Suppressor macrophage (primary cell): ENCODE measurements around the gene MTLN.
"Not testable (repeated sequence)": the region's sequence is repeated elsewhere in the genome, so short reads cannot be mapped to it uniquely, and the experiment has no call there.

Source experiments
- DNase-seq, 4 experiments: peaks; one replicate each; pipeline ENCODE4 v3.0.0-alpha.2; 2020 to 2022
- total RNA-seq, 17 experiments: gene quantifications; one replicate each; lab custom pipeline; 2026; ENCODE audit warnings: mixed read lengths in 6 of 17, inconsistent platforms in 3 of 17; lab: John Stamatoyannopoulos, UW

The MTLN gene, protein sequence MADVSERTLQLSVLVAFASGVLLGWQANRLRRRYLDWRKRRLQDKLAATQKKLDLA
- 7.1 to 37.9 (median 15.5) reads per million in 17 experiments for total RNA-seq

DNA sequence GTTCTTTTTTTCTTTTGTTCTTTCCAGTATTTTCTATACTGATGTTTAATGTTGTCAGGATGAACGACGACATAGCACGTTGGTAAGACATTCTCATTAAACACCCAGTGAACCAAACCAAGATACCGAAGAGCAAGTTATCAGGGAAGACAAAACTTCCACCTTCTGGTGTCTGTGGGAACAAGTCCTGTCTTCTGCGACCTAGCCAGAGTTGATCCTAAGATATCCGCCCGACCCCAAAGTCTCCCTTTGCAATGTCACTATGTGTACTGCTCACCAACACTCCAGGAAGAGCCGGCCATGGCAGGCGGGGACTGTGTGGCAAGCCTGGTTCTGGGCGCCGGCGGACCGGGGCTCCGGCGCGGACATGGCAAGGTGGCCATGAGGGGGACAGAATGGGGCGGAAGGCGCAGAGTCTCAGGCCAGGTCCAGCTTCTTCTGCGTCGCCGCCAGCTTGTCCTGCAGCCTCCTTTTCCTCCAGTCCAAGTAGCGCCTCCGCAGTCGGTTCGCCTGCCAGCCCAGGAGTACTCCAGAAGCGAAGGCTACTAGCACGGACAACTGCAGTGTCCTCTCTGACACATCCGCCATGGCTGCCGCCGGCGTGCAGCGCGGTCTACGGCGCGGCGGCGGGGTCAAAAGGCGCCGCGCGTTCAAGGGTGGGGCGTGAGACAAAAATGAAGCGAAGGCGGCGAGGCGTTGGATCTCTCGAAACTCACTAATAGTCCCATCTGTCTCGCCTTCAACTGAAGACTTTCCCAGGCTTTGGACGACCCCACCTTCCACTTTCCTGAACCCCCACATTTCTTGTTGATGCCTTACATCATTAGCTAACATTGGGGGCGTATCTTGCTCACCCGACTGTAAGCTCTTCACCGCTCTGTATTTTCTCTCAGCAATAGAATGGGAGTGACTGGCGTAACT lies at the start of gene MTLN:
TSS of gene MTLN (minus strand) at position 610 of the 921 bp plus-strand sequence. CDS start at position 588, 22 bp downstream.
- DNase-seq, result peak; percentile 81 to 91 (median 88)

DNA sequence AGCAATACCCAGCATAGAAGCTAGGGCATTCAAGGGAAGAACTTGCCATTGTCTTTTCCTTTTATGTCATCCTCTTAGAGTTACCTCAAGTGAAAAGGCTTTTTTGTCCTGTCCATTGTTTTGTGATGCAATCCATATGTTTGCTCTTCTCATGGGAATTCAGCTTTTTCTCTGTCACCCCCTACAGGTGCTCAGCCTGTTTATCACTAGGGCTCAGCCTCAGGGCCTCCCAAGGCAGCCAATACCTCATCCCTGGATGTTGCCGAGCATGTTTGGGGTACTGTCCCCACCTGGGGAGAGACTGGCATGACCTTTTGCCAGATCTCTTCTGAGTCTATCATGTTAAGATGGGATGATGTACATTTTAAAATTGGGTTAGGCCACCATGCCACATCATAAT lies 49.6 kb upstream of the MTLN start:
- DNase-seq, result not testable (repeated sequence)

DNA sequence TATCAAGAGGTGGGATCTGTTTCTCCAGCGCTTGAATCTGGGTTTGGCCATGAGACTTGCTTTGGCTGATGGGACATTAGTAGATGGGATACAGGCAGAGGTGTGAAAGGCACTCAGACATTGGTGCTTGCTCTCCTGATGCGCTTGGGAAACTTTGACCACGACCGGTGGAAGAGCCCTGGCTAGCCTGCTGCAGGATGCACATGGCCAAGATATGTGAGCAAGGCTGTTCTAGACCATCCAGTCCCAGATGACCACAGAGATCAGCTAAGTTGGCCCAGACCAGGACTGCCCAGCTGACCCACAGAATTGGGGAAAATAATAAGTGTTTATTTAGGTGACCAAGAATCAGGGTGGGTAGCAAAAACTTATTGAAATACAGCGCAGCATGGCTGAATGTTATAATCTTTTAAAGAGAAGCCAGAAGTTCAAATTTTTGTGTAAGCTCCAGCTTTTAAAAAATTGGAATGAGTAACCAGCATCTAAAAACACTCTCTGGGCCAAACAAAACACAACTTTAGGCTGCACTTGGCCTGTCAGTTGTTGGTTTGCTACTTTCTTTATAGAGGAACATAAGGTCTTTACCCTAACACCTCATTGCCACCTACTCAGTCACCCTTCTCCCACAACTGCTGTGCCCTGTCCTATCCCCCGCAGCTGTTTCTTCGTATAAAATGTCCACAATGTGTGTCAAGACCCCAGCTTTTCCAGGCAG lies 35.9 kb upstream of the MTLN start:
- not testable (repeated sequence) for DNase-seq

DNA sequence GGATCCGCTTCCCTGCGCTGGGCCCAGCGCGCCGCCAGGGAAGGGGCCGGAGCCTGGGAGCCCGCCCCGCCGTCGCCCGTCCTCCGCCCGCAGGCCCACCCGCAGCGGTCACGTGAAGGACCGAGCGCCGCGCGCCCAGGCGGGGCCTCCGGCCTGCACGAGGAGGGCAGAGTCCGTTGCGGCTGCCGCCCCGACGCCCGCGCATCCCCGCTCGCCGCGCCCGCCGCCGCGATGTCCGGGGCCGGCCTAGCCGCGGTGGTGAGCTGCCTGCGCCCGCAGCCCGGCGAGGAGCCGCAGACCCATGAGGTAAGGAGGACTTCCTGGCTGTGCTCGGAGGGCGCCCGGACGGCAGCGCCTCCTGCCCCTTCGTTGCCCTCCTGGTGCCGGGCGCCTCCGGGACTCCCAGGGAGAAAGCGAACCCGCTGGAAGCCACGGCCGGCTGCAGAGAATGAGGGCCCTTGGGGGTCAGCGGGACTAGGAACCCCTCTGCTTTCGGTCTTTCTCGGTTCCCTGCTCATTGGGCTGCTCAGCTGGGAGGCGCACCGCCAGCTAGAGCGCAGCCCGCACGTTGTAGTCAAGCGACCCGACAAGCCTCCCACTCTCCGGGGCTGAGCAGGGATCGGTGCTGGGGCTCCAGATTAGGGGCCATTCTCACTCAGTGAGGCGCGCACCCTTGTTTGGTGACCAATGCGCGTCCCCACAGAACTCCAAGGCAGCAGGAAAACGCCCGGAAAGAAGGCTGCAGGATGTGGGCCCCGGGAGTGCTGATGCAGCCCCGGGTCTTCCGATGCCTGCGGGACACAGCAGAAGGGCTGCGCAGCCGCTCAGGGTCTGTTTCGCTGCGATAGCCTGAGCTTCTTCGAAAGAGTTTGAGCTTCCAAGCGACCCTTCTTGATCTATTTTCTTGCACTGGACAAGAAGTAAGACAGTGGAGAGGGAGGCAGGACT lies 33.4 kb upstream of the MTLN start:
- not testable (repeated sequence) for DNase-seq

GRCh38 chr2:110243283-110243682 lies 30.9 kb upstream of the MTLN start:
- DNase-seq, result not testable (repeated sequence)

DNA sequence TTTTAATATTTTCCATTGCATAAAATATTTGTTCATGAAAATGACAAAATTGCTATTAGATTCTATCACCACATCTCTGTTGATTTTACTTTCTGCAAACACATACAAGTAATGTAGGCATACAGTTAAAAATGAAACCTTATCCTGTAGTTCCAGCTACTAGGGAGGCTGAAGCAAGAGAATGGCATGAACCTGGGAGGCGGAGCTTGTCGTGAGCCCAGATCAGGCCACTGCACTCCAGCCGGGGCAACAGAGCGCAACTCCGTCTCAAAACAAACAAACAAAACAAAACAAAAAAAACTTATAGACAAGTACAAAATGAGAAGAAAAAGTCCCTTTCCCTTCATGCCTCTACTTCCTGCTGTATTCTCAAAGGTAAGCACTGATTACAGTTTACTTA lies 22.2 kb upstream of the MTLN start:
- not testable (repeated sequence) for DNase-seq

DNA sequence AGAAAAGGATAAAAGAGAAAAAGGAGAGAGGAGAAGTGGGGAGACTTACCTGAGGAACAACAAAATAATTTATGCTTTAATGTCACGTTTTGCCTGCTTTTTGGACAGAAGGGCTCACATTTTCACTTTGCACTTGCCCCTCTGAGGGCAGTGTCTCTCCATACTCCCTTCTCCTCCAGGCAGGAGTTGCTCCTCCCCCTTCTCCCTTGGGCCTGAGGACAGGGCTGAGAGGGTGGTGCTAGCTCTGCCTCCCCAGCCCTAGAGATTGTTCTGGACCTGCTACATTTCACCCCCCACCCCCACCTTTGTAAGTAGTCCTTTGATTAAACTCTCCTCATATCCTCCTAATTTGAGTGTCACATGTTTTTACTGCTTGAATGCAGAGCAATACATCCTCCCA lies 17.5 kb upstream of the MTLN start:
- not testable (repeated sequence) for DNase-seq

GRCh38 chr2:110222626-110223025 lies 10.3 kb upstream of the MTLN start:
- not testable (repeated sequence) for DNase-seq

GRCh38 chr2:110221938-110222337 lies 9.6 kb upstream of the MTLN start:
- DNase-seq, result no peak

DNA sequence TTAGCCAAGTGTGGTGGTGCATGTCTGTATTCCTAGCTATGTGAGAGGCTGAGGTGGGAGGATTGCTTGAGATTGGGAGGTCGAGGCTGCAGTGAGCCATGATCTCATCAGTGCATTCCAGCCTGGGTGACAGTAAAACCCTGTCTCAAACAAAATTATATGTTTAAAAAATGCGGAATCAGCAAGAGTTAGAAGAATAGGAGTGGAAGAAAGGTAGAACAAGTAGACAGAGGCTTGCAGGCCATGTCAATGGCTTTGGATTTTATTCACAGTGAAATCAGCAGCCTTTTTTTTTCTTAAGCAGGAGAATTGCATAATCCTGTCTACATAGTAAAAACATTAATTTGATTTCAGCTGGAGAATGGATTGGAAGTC lies 7.8 kb upstream of the MTLN start:
- DNase-seq, result no peak

DNA sequence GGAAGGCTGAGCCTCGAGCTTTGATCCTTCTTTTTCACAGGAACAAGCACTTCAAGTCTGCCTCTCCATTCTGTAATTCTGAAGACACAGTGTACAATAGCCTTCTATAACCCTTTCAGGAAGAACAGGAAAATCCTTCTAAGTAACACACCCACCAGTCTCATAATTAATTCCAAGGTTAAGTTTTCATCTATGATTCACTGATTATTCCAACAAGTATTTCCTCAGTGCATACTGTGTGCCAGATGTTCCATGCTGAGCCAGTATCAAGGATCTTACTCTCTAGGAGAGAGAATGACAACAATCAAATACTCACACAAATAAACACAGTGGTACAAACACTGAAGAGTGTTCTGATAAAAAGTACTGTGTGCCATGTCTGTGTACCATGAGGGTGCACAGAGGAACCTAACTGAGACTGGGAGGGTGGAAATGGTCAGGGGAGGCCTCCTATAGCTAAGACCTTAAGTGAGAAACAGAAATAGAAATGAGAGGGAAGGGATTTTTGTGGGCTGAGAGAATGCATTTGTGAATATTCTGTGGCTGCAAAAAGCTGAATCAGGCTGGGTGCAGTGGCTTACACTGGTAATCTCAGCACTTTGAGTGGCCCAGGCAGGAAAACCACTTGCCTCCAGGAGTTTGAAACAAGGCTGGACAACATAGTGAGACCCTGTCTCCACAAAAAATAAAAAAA lies 7.3 kb upstream of the MTLN start:
- no peak for DNase-seq

GRCh38 chr2:110218889-110219288 lies 6.5 kb upstream of the MTLN start:
- DNase-seq, result not testable (repeated sequence)

DNA sequence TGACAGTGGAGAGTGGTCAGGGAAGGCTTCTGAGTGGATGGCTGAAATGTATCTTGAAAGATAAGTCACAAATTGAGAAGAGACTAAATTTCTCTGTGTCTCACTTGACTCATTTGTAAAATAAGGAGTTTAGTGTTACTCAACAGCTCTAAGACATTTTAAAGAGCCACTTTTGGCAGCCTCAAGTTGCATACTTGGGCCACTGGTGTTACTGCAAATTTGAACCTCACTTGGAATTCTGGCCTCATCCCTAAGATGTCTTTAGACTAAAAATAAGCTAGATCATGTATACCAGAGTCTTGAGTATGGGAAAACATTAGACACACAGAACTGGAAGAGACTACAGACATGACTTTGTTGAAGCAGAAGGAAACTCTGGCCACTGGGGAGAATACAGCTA lies 4.5 kb upstream of the MTLN start:
- DNase-seq, result no peak

- no peak for DNase-seq
Observed at GRCh38 chr2:110216199-110216598, 3.9 kb upstream of the MTLN start.

- DNase-seq, result no peak
Observed at GRCh38 chr2:110215566-110216158, 3.3 kb upstream of the MTLN start.

- DNase-seq, result no peak
Observed at GRCh38 chr2:110215091-110215490, 2.7 kb upstream of the MTLN start.

- DNase-seq, result not testable (repeated sequence)
Observed at GRCh38 chr2:110213522-110213921, 1.2 kb upstream of the MTLN start.

DNA sequence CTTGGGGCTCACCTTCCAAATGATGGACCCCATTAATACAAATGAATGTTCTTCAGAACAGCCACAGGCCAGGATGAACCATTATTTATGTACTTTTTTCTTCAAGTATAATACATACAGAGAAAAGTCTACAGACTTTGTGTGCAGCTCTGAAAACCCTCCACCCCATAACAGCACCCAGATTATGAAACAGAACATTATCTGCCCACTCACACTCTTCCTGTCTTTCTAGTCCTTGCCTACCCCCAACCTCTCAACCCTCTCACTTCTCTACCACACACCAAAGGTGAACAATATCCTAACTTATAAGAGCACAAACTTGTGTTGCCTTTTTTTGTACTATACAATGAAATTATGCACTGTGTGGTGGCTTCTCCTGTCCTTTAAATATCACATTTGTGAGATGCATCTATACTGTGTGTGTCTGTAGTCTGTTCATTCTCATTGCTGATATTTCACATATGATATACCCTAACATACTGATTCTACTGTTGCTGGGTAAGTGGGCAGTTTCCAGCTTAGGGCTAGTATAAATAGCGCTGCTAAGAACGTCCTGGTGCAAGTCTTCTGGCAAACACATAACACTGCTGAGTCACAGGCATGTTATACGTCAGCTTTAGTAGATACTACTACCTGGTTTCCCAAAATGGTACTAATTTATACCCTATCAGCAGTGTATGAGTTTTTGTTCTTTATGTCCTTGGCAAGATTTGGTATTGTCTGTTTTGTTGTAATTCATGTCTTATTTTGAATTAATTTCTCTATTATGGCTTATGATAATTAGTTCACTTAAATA lies 6.5 kb downstream of the MTLN start:
- no peak for DNase-seq

DNA sequence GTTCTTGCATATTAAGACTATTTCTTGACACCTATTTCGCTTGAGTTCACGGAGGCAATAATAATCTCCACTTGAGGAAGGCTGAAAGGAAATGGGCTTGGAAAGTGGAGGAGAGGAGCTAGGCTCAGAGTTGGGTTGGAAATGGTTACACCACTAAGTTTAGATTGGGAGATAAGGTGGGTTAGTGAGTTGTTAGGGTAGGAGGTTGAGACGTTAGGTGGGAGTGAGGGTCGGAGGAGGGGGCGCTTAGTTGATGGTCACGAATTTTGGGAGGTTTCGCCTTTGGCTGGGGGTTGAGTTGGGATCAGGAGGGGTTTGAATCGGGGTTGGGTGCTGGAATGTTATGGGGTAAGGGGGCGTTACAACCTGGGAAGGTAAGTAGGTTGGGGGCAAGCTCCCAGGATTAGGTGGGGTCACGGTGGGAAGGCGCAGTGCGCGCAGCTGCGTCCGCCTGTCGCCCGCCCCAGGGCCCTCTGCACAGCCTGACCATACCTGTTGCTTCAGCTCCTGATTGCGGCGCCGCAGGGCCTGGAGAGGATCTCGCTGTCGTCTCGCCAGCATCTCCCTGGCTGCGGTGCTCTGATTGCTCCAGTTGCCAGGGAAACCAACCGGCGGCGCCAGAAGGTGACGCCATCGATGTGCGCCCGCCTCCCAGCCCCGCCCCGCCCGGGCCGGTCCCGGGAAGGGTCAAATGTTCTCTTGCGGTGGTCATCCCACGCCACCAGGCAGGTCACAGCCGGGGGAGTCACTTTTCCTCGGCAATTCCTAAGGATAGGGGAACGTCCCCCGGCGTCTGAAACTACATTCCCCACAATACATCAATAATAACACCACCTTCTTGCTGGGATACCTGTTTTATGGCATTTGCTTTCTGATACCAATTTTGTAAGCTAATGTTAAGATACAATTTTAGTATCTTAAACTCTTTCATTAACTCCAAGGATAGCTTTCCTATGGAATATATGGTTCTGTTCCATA lies 7.7 kb downstream of the MTLN start, which contains the start of gene NPHP1:
TSS of gene NPHP1 (minus strand) at position 606 of the 978 bp plus-strand sequence. CDS start at position 561, 45 bp downstream.
- peak; percentile 93 to 96 (median 94) for DNase-seq
